Lower leg skin (tissue), 4 donors: ENCODE results near the gene RPRML. TPM values are rescaled to one million over a fixed set of nuclear protein-coding genes. Genes with fewer than 3 reads are reported as not detected.

Experiments
- DNase-seq, 2 donors: peaks; one replicate each; pipeline ENCODE4 v3.0.0-alpha.2; 2019; ENCODE audit warnings: low spot score in 2 of 2
- H3K4me3 ChIP-seq: fragments of 200-600 bp; sonication (generic); 2 replicates; pipeline ENCODE4 v1.5.1; 2017; ENCODE audit warnings: mild to moderate bottlenecking, low read depth; ENCODE audit not compliant: poor library complexity, severe bottlenecking
- CTCF ChIP-seq, 3 donors: fragments of 450-650 bp; IDR thresholded peaks; one replicate each; pipeline ENCODE4 v1.5.1; 2016; ENCODE audit warnings: antibody characterized with exemption in 3 of 3, mild to moderate bottlenecking in 3 of 3, moderate library complexity in 2 of 3
- POLR2A ChIP-seq, 2 donors: fragments of 450-650 bp; IDR thresholded peaks; one replicate each; pipeline ENCODE4 v1.6.1; 2016 to 2017; ENCODE audit warnings: antibody characterized with exemption in 2 of 2, mild to moderate bottlenecking in 1 of 2, moderate library complexity in 1 of 2
- WGBS, 2 donors: methylation state at CpG; one replicate each; pipeline ENCODE4 v1.1.5; 2018; 5-methylcytosine and 5-hydroxymethylcytosine counted together
- intact Hi-C: fragments of 100-400 bp; cut with DNase I; formaldehyde crosslinking; loops from one replicate; pipeline ENCODE4 v1.15.0; 2023; ENCODE audit warnings: low total_unique reads
- microRNA-seq, 2 donors: library from miRNA; unstranded; fragments of <30 nt; microRNA quantifications; one replicate each; pipeline ENCODE4, GENCODE V29; 2016; ENCODE audit warnings: borderline replicate concordance in 2 of 2, borderline number of aligned reads in 1 of 2
- total RNA-seq, 4 donors: library from RNA; depleted of rRNA; stranded (reverse); fragments of >200 nt; gene quantifications; one replicate each; pipeline ENCODE4 v1.1.0, GENCODE V29; 2016

The RPRML gene
- total RNA-seq, 4 donors from 2014 or later: 3.2 to 9.9 (median 6.1) TPM

- WGBS, 2 donors: 76 to 82% methylated on average over 10 of the region's 10 CpGs
- intact Hi-C loops: no loop called here
- no peak for DNase-seq
- no peak overlapping the region for H3K4me3 ChIP-seq
- no peak for TF ChIP-seq POLR2A (IDR thresholded peaks at IDR 0.05)
- TF ChIP-seq CTCF (IDR thresholded peaks at IDR 0.05): no peak
Observed at GRCh38 chr17:46928467-46929261, 50.4 kb downstream of the RPRML start.

Small RNA genes lying within 50 kb of the gene (microRNA-seq; reads per million reads assigned to microRNA genes)
- 2.3 to 5.4 reads per million in 2 donors for gene MIR5089

Other genes starting within 250 kb of the RPRML start
- gene WNT3, start 160.6 kb downstream of the RPRML start, total RNA-seq: 10 to 100 TPM; 26.7 to 57.9 (median 46.6) TPM
- gene WNT9B, start 127.7 kb downstream of the RPRML start, total RNA-seq: 1 to 10 TPM in 1 of 4 donors, under 1 TPM in 3; 0.75 to 1.1 (median 0.86) TPM
- 10 to 100 TPM; 28.5 to 37.6 (median 30.3) TPM for gene GOSR2, start 56.1 kb downstream of the RPRML start, total RNA-seq
- 10 to 100 TPM; 27.5 to 40.6 (median 31.0) TPM for gene CDC27, start 210.0 kb upstream of the RPRML start, total RNA-seq
- gene MYL4, start 230.1 kb upstream of the RPRML start, total RNA-seq: under 1 TPM in 1 of 4 donors, not detected in 3; 0.49 TPM